A549 (cell line): ENCODE results near the gene COX5A.

Source experiments
- CEBPB ChIP-seq, 2 experiments: fragments of >200 bp in 1 of 2; sonication (Bioruptor Twin) in 1 of 2; formaldehyde crosslinking in 1 of 2; IDR thresholded peaks; 2 replicates each; pipeline ENCODE4 v1.6.1; 2012 to 2016
- CHD2 ChIP-seq: fragments of 150-350 bp; IDR thresholded peaks from 2 replicates; pipeline ENCODE4 v1.6.1; 2014; ENCODE audit warnings: low read length; ENCODE audit not compliant: partially characterized antibody
- CTCF ChIP-seq: fragments of >200 bp; sonication (Bioruptor Twin); formaldehyde crosslinking; IDR thresholded peaks from 3 replicates; pipeline ENCODE4 v1.5.1; 2016
- EP300 ChIP-seq, 2 experiments: fragments of >200 bp; sonication (Bioruptor Twin); formaldehyde crosslinking; IDR thresholded peaks; 2 replicates in 1 of 2; 3 replicates in 1 of 2; pipeline ENCODE4 v1.6.1; 2016 to 2017
- POLR2A ChIP-seq: IDR thresholded peaks from 2 replicates; pipeline ENCODE4 v1.6.1; 2012; ENCODE audit warnings: mild to moderate bottlenecking, low read length
- ZFP36 ChIP-seq: fragments of 450-650 bp; IDR thresholded peaks from 2 replicates; pipeline ENCODE4 v1.6.1; 2014; ENCODE audit warnings: borderline replicate concordance; ENCODE audit not compliant: partially characterized antibody
- ZNF302 ChIP-seq: fragments of 250-450 bp; sonication (Bioruptor Pico); IDR thresholded peaks from 2 replicates; pipeline ENCODE4 v1.9.0; 2021; ENCODE audit warnings: inconsistent platforms, mild to moderate bottlenecking, moderate library complexity
- TF ChIP-seq, protein P1 (sequence below): fragments of 150-350 bp; IDR thresholded peaks from 2 replicates; pipeline ENCODE4 v1.6.1; 2014; ENCODE audit warnings: low read depth, mild to moderate bottlenecking, low read length

GRCh38 chr15:74913041-74913440 is 24.8 kb downstream of the COX5A start:
- TF ChIP-seq POLR2A (no peak), CEBPB (IDR thresholded peaks at IDR 0.05) (no peak), CTCF (no peak), CHD2 (no peak), ZNF302 (CRISPR knock-in tag) (no peak), ZFP36 (no peak), EP300 (IDR thresholded peaks at IDR 0.05) (no peak)
- TF ChIP-seq, protein P1, sequence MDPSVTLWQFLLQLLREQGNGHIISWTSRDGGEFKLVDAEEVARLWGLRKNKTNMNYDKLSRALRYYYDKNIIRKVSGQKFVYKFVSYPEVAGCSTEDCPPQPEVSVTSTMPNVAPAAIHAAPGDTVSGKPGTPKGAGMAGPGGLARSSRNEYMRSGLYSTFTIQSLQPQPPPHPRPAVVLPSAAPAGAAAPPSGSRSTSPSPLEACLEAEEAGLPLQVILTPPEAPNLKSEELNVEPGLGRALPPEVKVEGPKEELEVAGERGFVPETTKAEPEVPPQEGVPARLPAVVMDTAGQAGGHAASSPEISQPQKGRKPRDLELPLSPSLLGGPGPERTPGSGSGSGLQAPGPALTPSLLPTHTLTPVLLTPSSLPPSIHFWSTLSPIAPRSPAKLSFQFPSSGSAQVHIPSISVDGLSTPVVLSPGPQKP, result no peak
